K562 (cell line): ENCODE results near the gene MARS1. TPM values are rescaled to one million over a fixed set of nuclear protein-coding genes. Genes with fewer than 3 reads are reported as not detected.

ENCODE experiments used
- ATAC-seq: fragments of 200-7000 bp; cut with Tn5 transposase; 3 replicates; pipeline ENCODE4 v1.9.1; 2020; ENCODE audit warnings: moderate library complexity
- BruUV-seq: library from RNA; stranded (reverse); fragments of 400-500 nt; replicated peaks from 2 replicates; lab custom pipeline; 2021; lab: Mats Ljungman, UMichigan
- CTCF ChIA-PET: fragments of 300-600 bp; formaldehyde crosslinking; extraction: SDS; loops from one replicate; lab custom pipeline; 2021; ENCODE audit warnings: low intra/inter-chr PET ratio; lab: Yijun Ruan, JAX
- POLR2A ChIA-PET: fragments of 300-600, 350-650 bp; sonication (Branson Sonifier 250); formaldehyde crosslinking; extraction: SDS; loops from one replicate; lab custom pipeline; 2021; ENCODE audit warnings: antibody characterized with exemption, inconsistent platforms; lab: Yijun Ruan, JAX
- DNase-seq, 4 experiments: peaks; one replicate each; pipeline versions ENCODE4 v3.0.0 to v3.0.0-alpha.2; 2011 to 2018; ENCODE audit warnings: low spot score in 3 of 4, mixed read lengths in 3 of 4; ENCODE audit errors: extremely low read depth in 1 of 4
- FAIRE-seq: peaks from 2 replicates; lab custom pipeline; 2011; peaks lifted over from hg19 to GRCh38; lab: Jason Lieb, UNC
- H2AFZ ChIP-seq: 2 replicates; pipeline ENCODE4 v1.6.0; 2011; ENCODE audit warnings: low read depth, low read length, control low read depth, inconsistent platforms
- H3K27ac ChIP-seq: fragments of 200-600 bp; 3 replicates; pipeline ENCODE4 v1.8.0; 2011; ENCODE audit warnings: low read depth, mild to moderate bottlenecking, control low read depth, inconsistent platforms, low read length, moderate library complexity, mixed read lengths; ENCODE audit errors: extremely low read depth
- H3K27me3 ChIP-seq, 2 experiments: fragments of 300-600 bp in 1 of 2; 2 replicates in 1 of 2; 3 replicates in 1 of 2; pipeline versions ENCODE4 v1.6.0 to v1.8.0; 2011; ENCODE audit warnings: inconsistent platforms in 2 of 2, low read length in 2 of 2, mild to moderate bottlenecking in 1 of 2, mixed read lengths in 1 of 2, moderate library complexity in 1 of 2; ENCODE audit not compliant: control insufficient read depth in 2 of 2, insufficient read depth in 2 of 2
- H3K36me3 ChIP-seq: fragments of 300-600 bp; 3 replicates; pipeline ENCODE4 v1.8.0; 2011; ENCODE audit warnings: mild to moderate bottlenecking, low read length, inconsistent platforms; ENCODE audit not compliant: control insufficient read depth, insufficient read depth
- H3K4me1 ChIP-seq, 2 experiments: fragments of 200-600 bp in 1 of 2; replicated peaks in 1 of 2; 2 replicates in 1 of 2; 3 replicates in 1 of 2; pipeline versions ENCODE4 v1.5.1 to v1.8.0; 2011; ENCODE audit warnings: inconsistent platforms in 2 of 2, low read length in 2 of 2, mild to moderate bottlenecking in 1 of 2, mixed read lengths in 1 of 2, moderate library complexity in 1 of 2; ENCODE audit not compliant: control insufficient read depth in 2 of 2, insufficient read depth in 2 of 2
- H3K4me2 ChIP-seq: 2 replicates; pipeline ENCODE4 v1.6.1; 2011; ENCODE audit warnings: low read length, control low read depth, inconsistent platforms, mixed read lengths; ENCODE audit not compliant: insufficient read depth
- H3K4me3 ChIP-seq: fragments of 200-600 bp; sonication (generic), shearing (Covaris generic); 2 replicates; pipeline ENCODE4 v1.5.1; 2016; ENCODE audit warnings: control low read depth, inconsistent platforms
- H3K79me2 ChIP-seq: fragments of 200-600 bp; 3 replicates; pipeline ENCODE4 v1.8.0; 2011; ENCODE audit warnings: low read length, inconsistent platforms; ENCODE audit not compliant: control insufficient read depth, insufficient read depth
- H3K9ac ChIP-seq, 2 experiments: 2 replicates each; pipeline versions ENCODE4 v1.6.0 to v1.6.1; 2011; ENCODE audit warnings: low read depth in 2 of 2, low read length in 2 of 2, control low read depth in 1 of 2, inconsistent platforms in 1 of 2, mild to moderate bottlenecking in 1 of 2, mixed read lengths in 1 of 2; ENCODE audit not compliant: insufficient read depth in 1 of 2
- H3K9me1 ChIP-seq: one replicate; pipeline ENCODE4 v1.6.0; 2011; ENCODE audit warnings: inconsistent platforms, mild to moderate bottlenecking, low read length, moderate library complexity; ENCODE audit not compliant: control insufficient read depth, insufficient read depth
- H3K9me3 ChIP-seq: replicated peaks from 2 replicates; pipeline ENCODE4 v1.5.1; 2011; ENCODE audit warnings: low read depth, low read length, inconsistent platforms; ENCODE audit not compliant: control insufficient read depth, insufficient read depth
- H4K20me1 ChIP-seq: replicated peaks from 2 replicates; pipeline ENCODE4 v1.6.1; 2011; ENCODE audit warnings: low read length, inconsistent platforms, mixed read lengths; ENCODE audit not compliant: control insufficient read depth, insufficient read depth
- ARHGAP35 ChIP-seq: fragments of 450-650 bp; IDR thresholded peaks from 2 replicates; pipeline ENCODE4 v1.6.1; 2018; ENCODE audit not compliant: partially characterized antibody
- CAMTA2 ChIP-seq: fragments of 250-450 bp; sonication (Bioruptor Pico); conservative IDR thresholded peaks from 2 replicates; pipeline ENCODE4 v1.5.1; 2022
- CEBPG ChIP-seq, 3 experiments: fragments of 200-800 bp in 1 of 3; sonication (Bioruptor generic) in 1 of 3; sonication (generic) in 1 of 3; formaldehyde crosslinking in 1 of 3; IDR thresholded peaks in 2 of 3; conservative IDR thresholded peaks in 1 of 3; 2 replicates each; pipeline versions ENCODE4 v1.6.1 to v1.8.0; 2016 to 2022; ENCODE audit warnings: missing compliant biosample characterization in 2 of 3, missing genetic modification characterization in 2 of 3, mild to moderate bottlenecking in 1 of 3, missing genetic modification reagents in 1 of 3
- CHD1 ChIP-seq: fragments of 200-600 bp; sonication (generic); IDR thresholded peaks from one replicate; pipeline ENCODE4 v1.6.1; 2012; ENCODE audit warnings: mild to moderate bottlenecking, moderate library complexity, low read length, inconsistent platforms
- FOXK1 ChIP-seq: sonication (generic); formaldehyde crosslinking; IDR thresholded peaks from 2 replicates; pipeline ENCODE4 v1.8.0; 2022; ENCODE audit warnings: missing genetic modification reagents, mild to moderate bottlenecking, borderline replicate concordance
- HDGF ChIP-seq: fragments of 450-650 bp; IDR thresholded peaks from 2 replicates; pipeline ENCODE4 v1.6.1; 2016
- JUNB ChIP-seq: fragments of 450-650 bp; formaldehyde crosslinking; conservative IDR thresholded peaks from 2 replicates; pipeline ENCODE4 v1.4.0; 2020; ENCODE audit warnings: mild to moderate bottlenecking
- NR3C1 ChIP-seq: sonication (generic); formaldehyde crosslinking; IDR thresholded peaks from 2 replicates; pipeline ENCODE4 v1.8.1; 2022; ENCODE audit warnings: missing genetic modification reagents
- POLR2A ChIP-seq: fragments of 450-650 bp; conservative IDR thresholded peaks from 2 replicates; pipeline ENCODE4 v1.6.1; 2016
- POLR2B ChIP-seq: fragments of 450-650 bp; IDR thresholded peaks from 2 replicates; pipeline ENCODE4 v1.6.1; 2018; ENCODE audit warnings: low read depth; ENCODE audit not compliant: partially characterized antibody
- ZBTB26 ChIP-seq: fragments of 450-650 bp; formaldehyde crosslinking; IDR thresholded peaks from 2 replicates; pipeline ENCODE4 v1.4.0; 2022; ENCODE audit warnings: missing genetic modification characterization
- WGBS: fragments of 100-300 bp; shearing (Covaris generic); methylation state at CpG from one replicate; pipeline ENCODE4 v1.1.6; 2016; ENCODE audit warnings: low coverage, mixed read lengths; ENCODE audit not compliant: insufficient coverage; ENCODE audit errors: missing lambda C conversion rate; 5-methylcytosine and 5-hydroxymethylcytosine counted together
- in situ Hi-C: fragments of 300-500 bp; cut with MboI; formaldehyde crosslinking; loops from 4 replicates; pipeline ENCODE4 v1.15.0; 2018; ENCODE audit warnings: inconsistent platforms, mixed read lengths
- intact Hi-C: fragments of 100-400 bp; cut with micrococcal nuclease; formaldehyde crosslinking; loops from 2 replicates; pipeline ENCODE4 v1.14.2; 2022
- polyA plus RNA-seq, 8 experiments: library from polyadenylated mRNA; depleted of rRNA in 4 of 8; stranded (reverse) in 5 of 8; unstranded in 3 of 8; fragments of >200 nt; fragmentation: Nextera tagmentation in 2 of 8; fragmentation: Illumina TruSeq in 1 of 8; extraction: Ambion mirVana in 2 of 8; extraction: Trizol in 1 of 8; gene quantifications; 2 replicates each; pipeline versions ENCODE4 v1.2.1 to v1.2.3, GENCODE V29; 2011 to 2014; ENCODE audit warnings: inconsistent platforms in 1 of 8, missing spikeins in 1 of 8
- total RNA-seq, 7 experiments: library from RNA; depleted of rRNA in 6 of 7; stranded (reverse); fragments of >200 nt in 6 of 7; fragmentation: Illumina TruSeq in 2 of 7; extraction: Trizol in 2 of 7; gene quantifications; 2 replicates each; pipeline versions ENCODE4 v1.2.1 to v1.2.3, GENCODE V29; 2011 to 2021; ENCODE audit warnings: low replicate concordance in 1 of 7
- TF ChIP-seq, protein P1 (sequence below): fragments of 450-650 bp; IDR thresholded peaks from 2 replicates; pipeline ENCODE4 v1.6.1; 2018; ENCODE audit not compliant: partially characterized antibody
- TF ChIP-seq, protein P2 (sequence below): sonication (generic); formaldehyde crosslinking; IDR thresholded peaks from 2 replicates; pipeline ENCODE4 v1.9.0; 2022; ENCODE audit warnings: mild to moderate bottlenecking, missing genetic modification reagents

Gene MARS1
- total and polyA plus RNA-seq, 9 of the 15 experiments (the other 6 are each of a cell fraction or from before 2014, with no cell fraction given), result 117 to 382 (median 220) TPM

GRCh38 chr12:57523706-57524614 lies 36.1 kb downstream of the MARS1 start:
- H3K9me3 ChIP-seq, result no peaks in the 10 kb centered on the region
- BruUV-seq, result no TSS peak
- peaks cover 13% of the 10 kb centered on the region for H4K20me1 ChIP-seq
- WGBS, result 22% methylated on average over 14 of the region's 14 CpGs
- peaks cover 29 to 47% of the 10 kb centered on the region in 2 experiments for H3K4me1 ChIP-seq
- peak; percentile 66 for FAIRE-seq
- intact Hi-C loops, result loop anchor here (5.0 kb wide), 3 partner anchors 37 to 213 kb away; partner anchors contain the start of genes AGAP2 and MARS1
- H2AFZ ChIP-seq, result no peak overlapping the region
- H3K79me2 ChIP-seq, result peaks cover 40% of the 10 kb centered on the region
- peak overlapping the region; percentile 77 for H3K4me3 ChIP-seq
- no peak for DNase-seq
- H3K27ac ChIP-seq, result peak overlapping the region; percentile 96
- in situ Hi-C loops, result no loop called here
- ChIA-PET CTCF (no interaction called here), POLR2A (interaction anchor here (0.6 to 10.8 kb wide), 8 partner anchors 9 to 108 kb away, joined by 3 to 225 read pairs (median 4); partner anchors contain the start of gene DCTN2)
- peak overlapping the region; percentile 91 for H3K4me2 ChIP-seq
- ATAC-seq, result no peak
- peaks cover 60% of the 10 kb centered on the region for H3K36me3 ChIP-seq
- no peaks in the 10 kb centered on the region for H3K27me3 ChIP-seq
- H3K9ac ChIP-seq, result peak overlapping the region; percentile 94
- no peaks in the 10 kb centered on the region for H3K9me1 ChIP-seq
- peak; percentile 55 for TF ChIP-seq POLR2A
- TF ChIP-seq ARHGAP35, result peak; percentile 12
- TF ChIP-seq ZBTB26 (CRISPR knock-in tag), result no peak
- peak; percentile 29 for TF ChIP-seq CHD1
- no peak for TF ChIP-seq CEBPG (CRISPR knock-in tag; IDR thresholded peaks at IDR 0.05)
- TF ChIP-seq CEBPG (tag; conservative IDR thresholded peaks at IDR 0.05 in 1 of 2, IDR thresholded peaks at IDR 0.05 in 1 of 2), result 0 out of 4 replicates have a peak, but pooled peaks of 1 of the 2 experiments have one; percentile 0
- TF ChIP-seq NR3C1 (CRISPR knock-in tag), result no peak
- peak; percentile 68; the same call in 1 of the 2 replicates for TF ChIP-seq FOXK1 (CRISPR knock-in tag)
- no peak for TF ChIP-seq JUNB
- TF ChIP-seq, protein P1, sequence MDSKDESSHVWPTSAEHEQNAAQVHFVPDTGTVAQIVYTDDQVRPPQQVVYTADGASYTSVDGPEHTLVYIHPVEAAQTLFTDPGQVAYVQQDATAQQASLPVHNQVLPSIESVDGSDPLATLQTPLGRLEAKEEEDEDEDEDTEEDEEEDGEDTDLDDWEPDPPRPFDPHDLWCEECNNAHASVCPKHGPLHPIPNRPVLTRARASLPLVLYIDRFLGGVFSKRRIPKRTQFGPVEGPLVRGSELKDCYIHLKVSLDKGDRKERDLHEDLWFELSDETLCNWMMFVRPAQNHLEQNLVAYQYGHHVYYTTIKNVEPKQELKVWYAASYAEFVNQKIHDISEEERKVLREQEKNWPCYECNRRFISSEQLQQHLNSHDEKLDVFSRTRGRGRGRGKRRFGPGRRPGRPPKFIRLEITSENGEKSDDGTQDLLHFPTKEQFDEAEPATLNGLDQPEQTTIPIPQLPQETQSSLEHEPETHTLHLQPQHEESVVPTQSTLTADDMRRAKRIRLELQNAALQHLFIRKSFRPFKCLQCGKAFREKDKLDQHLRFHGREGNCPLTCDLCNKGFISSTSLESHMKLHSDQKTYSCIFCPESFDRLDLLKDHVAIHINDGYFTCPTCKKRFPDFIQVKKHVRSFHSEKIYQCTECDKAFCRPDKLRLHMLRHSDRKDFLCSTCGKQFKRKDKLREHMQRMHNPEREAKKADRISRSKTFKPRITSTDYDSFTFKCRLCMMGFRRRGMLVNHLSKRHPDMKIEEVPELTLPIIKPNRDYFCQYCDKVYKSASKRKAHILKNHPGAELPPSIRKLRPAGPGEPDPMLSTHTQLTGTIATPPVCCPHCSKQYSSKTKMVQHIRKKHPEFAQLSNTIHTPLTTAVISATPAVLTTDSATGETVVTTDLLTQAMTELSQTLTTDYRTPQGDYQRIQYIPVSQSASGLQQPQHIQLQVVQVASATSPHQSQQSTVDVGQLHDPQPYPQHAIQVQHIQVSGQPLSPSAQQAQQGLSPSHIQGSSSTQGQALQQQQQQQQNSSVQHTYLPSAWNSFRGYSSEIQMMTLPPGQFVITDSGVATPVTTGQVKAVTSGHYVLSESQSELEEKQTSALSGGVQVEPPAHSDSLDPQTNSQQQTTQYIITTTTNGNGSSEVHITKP, result no peak
- TF ChIP-seq CAMTA2 (CRISPR knock-in tag), result no peak
- TF ChIP-seq HDGF, result 0 out of 2 replicates have a peak, but pooled peaks have one; percentile 28
- no peak for TF ChIP-seq POLR2B
- TF ChIP-seq, protein P2, sequence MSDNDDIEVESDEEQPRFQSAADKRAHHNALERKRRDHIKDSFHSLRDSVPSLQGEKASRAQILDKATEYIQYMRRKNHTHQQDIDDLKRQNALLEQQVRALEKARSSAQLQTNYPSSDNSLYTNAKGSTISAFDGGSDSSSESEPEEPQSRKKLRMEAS (CRISPR knock-in tag), result 0 out of 2 replicates have a peak, but pooled peaks have one; percentile 9
